SU-DHL-6 (cell line): ENCODE data around the gene ARMH1.

Experiments used
- CTCF ChIP-seq: fragments of 200-600 bp; sonication (generic); IDR thresholded peaks from one replicate; pipeline ENCODE4 v1.5.1; 2017; ENCODE audit warnings: antibody characterized with exemption, mild to moderate bottlenecking, low read length, moderate library complexity; ENCODE audit not compliant: insufficient read depth, poor library complexity, severe bottlenecking
- EZH2phosphoT487 ChIP-seq: fragments of 200-600 bp; sonication (generic), shearing (Covaris generic); conservative IDR thresholded peaks from 2 replicates; pipeline ENCODE4 v1.6.1; 2018; ENCODE audit warnings: mild to moderate bottlenecking, antibody characterized with exemption, low read length, moderate library complexity, mixed read lengths

- TF ChIP-seq CTCF (no peak), EZH2phosphoT487 (no peak)
Observed at GRCh38 chr1:44696789-44697345, 22.4 kb downstream of the ARMH1 start.
